AG04450 (cell line): ENCODE measurements around the gene TLR5. TPM values are rescaled to one million over a fixed set of nuclear protein-coding genes. Genes with fewer than 3 reads are reported as not detected.

Source experiments
- polyA plus RNA-seq: library from polyadenylated mRNA; depleted of rRNA; stranded (reverse); fragments of >200 nt; gene quantifications from 2 replicates; pipeline ENCODE4 v1.2.3, GENCODE V29; 2011; rRNA removed

The TLR5 gene
- polyA plus RNA-seq, 1 experiment = 0.07 TPM

Other genes starting within 250 kb of the TLR5 start
- gene SUSD4, start 220.9 kb upstream of the TLR5 start, polyA plus RNA-seq = 0.12 and 0.29 TPM in 2 replicates